OCI-LY3 (cell line): ENCODE measurements around the gene S1PR5.

Experiments used
- H2AFZ ChIP-seq: fragments of 200-600, 300-600 bp; shearing (Covaris generic); 2 replicates; pipeline ENCODE4 v1.6.0; 2014; ENCODE audit warnings: antibody characterized with exemption, low read depth, low read length
- H3K27ac ChIP-seq: fragments of 200-600, 300-600 bp; sonication (generic); 2 replicates; pipeline ENCODE4 v1.5.1; 2014; ENCODE audit warnings: mild to moderate bottlenecking, low read length, moderate library complexity, mixed read lengths
- H3K27me3 ChIP-seq: fragments of 200-600, 300-600 bp; sonication (generic); 2 replicates; pipeline ENCODE4 v1.6.1; 2014; ENCODE audit warnings: low read depth, low read length, mixed read lengths
- H3K36me3 ChIP-seq: fragments of 200-600, 300-600 bp; sonication (generic); replicated peaks from 2 replicates; pipeline ENCODE3; 2014; ENCODE audit warnings: low read depth, low read length, mixed read lengths
- H3K4me1 ChIP-seq: fragments of 300-600, 200-600 bp; sonication (generic); 2 replicates; pipeline ENCODE4 v1.6.1; 2014; ENCODE audit warnings: low read length, mixed read lengths
- H3K4me2 ChIP-seq: fragments of 200-600, 300-600 bp; sonication (generic); 2 replicates; pipeline ENCODE4 v1.6.1; 2014; ENCODE audit warnings: low read length, mixed read lengths
- H3K4me3 ChIP-seq: fragments of 300-600, 200-600 bp; sonication (generic); 2 replicates; pipeline ENCODE4 v1.5.1; 2014; ENCODE audit warnings: antibody characterized with exemption, mild to moderate bottlenecking, low read length, moderate library complexity
- H3K79me2 ChIP-seq: fragments of 300-600, 200-600 bp; shearing (Covaris generic); 2 replicates; pipeline ENCODE4 v1.6.1; 2014; ENCODE audit warnings: mild to moderate bottlenecking, low read length, mixed read lengths
- H3K9ac ChIP-seq: fragments of 300-600, 200-600 bp; shearing (Covaris generic); 2 replicates; pipeline ENCODE4 v1.6.0; 2014; ENCODE audit warnings: mild to moderate bottlenecking, low read length, moderate library complexity
- H3K9me3 ChIP-seq: fragments of 200-600, 300-600 bp; shearing (Covaris generic); 2 replicates; pipeline ENCODE4 v1.6.1; 2014; ENCODE audit warnings: low read length, mixed read lengths; ENCODE audit not compliant: insufficient read depth
- H4K20me1 ChIP-seq: fragments of 200-600, 300-600 bp; sonication (generic); 2 replicates; pipeline ENCODE4 v1.6.1; 2016; ENCODE audit warnings: low read length, mixed read lengths; ENCODE audit not compliant: insufficient read depth
- CTCF ChIP-seq: fragments of 200-600, 300-600 bp; sonication (generic); IDR thresholded peaks from 2 replicates; pipeline ENCODE4 v1.5.1; 2014; ENCODE audit warnings: antibody characterized with exemption, low read length, low read depth
- EZH2phosphoT487 ChIP-seq: fragments of 200-600 bp; shearing (Covaris generic); IDR thresholded peaks from 2 replicates; pipeline ENCODE4 v1.6.1; 2018; ENCODE audit warnings: antibody characterized with exemption, mixed run types, low read depth

Gene S1PR5

GRCh38 chr19:10501971-10502523 lies 15.2 kb downstream of the S1PR5 start:
- H3K9me3 ChIP-seq: no peaks in the 10 kb centered on the region
- peak overlapping the region; percentile 84 for H3K27ac ChIP-seq
- peaks cover 64% of the 10 kb centered on the region for H3K79me2 ChIP-seq
- peak overlapping the region; percentile 97 for H3K9ac ChIP-seq
- H3K4me1 ChIP-seq: peaks cover 12% of the 10 kb centered on the region
- peaks cover 28% of the 10 kb centered on the region for H3K36me3 ChIP-seq
- H3K4me3 ChIP-seq: peak overlapping the region; percentile 85
- peak overlapping the region; percentile 63; the same call in 1 of the 2 replicates for H2AFZ ChIP-seq
- TF ChIP-seq EZH2phosphoT487 (no peak), CTCF (no peak)
- peak overlapping the region; percentile 97 for H3K4me2 ChIP-seq
- H4K20me1 ChIP-seq: peaks cover 9% of the 10 kb centered on the region; the same call in 1 of the 2 replicates
- no peaks in the 10 kb centered on the region for H3K27me3 ChIP-seq

GRCh38 chr19:10500247-10500592 lies 17.0 kb downstream of the S1PR5 start:
- Histone ChIP-seq H3K4me2 (no peak overlapping the region), H3K9me3 (no peaks in the 10 kb centered on the region), H3K27ac (no peak overlapping the region), H3K4me3 (no peak overlapping the region), H3K79me2 (peaks cover 81% of the 10 kb centered on the region), H2AFZ (no peak overlapping the region), H3K27me3 (no peaks in the 10 kb centered on the region), H3K9ac (no peak overlapping the region), H3K36me3 (peaks cover 35% of the 10 kb centered on the region), H4K20me1 (peaks cover 9% of the 10 kb centered on the region; the same call in 1 of the 2 replicates), H3K4me1 (peaks cover 12% of the 10 kb centered on the region)
- TF ChIP-seq EZH2phosphoT487: no peak
- no peak for TF ChIP-seq CTCF

- no peaks in the 10 kb centered on the region for H3K9me3 ChIP-seq
- peaks cover 86% of the 10 kb centered on the region for H3K79me2 ChIP-seq
- H2AFZ ChIP-seq: no peak overlapping the region
- H3K4me1 ChIP-seq: peaks cover 12% of the 10 kb centered on the region
- H3K9ac ChIP-seq: no peak overlapping the region
- peaks cover 9% of the 10 kb centered on the region; the same call in 1 of the 2 replicates for H4K20me1 ChIP-seq
- peaks cover 39% of the 10 kb centered on the region for H3K36me3 ChIP-seq
- H3K4me2 ChIP-seq: no peak overlapping the region
- H3K4me3 ChIP-seq: no peak overlapping the region
- TF ChIP-seq EZH2phosphoT487 (no peak), CTCF (no peak)
- no peak overlapping the region for H3K27ac ChIP-seq
- no peaks in the 10 kb centered on the region for H3K27me3 ChIP-seq
These were observed 17.5 kb downstream of the S1PR5 start for GRCh38 chr19:10499550-10500246.

GRCh38 chr19:10497371-10497770 lies 19.9 kb downstream of the S1PR5 start:
- peaks cover 12% of the 10 kb centered on the region; the same call in 1 of the 2 replicates for H4K20me1 ChIP-seq
- H2AFZ ChIP-seq: no peak overlapping the region
- no peak overlapping the region for H3K27ac ChIP-seq
- no peak overlapping the region for H3K4me3 ChIP-seq
- peaks cover 7% of the 10 kb centered on the region; the same call in 1 of the 2 replicates for H3K4me1 ChIP-seq
- H3K36me3 ChIP-seq: peaks cover 39% of the 10 kb centered on the region
- H3K4me2 ChIP-seq: no peak overlapping the region
- TF ChIP-seq CTCF: no peak
- no peak for TF ChIP-seq EZH2phosphoT487
- no peaks in the 10 kb centered on the region for H3K9me3 ChIP-seq
- peaks cover 84% of the 10 kb centered on the region for H3K79me2 ChIP-seq
- no peak overlapping the region for H3K9ac ChIP-seq
- H3K27me3 ChIP-seq: no peaks in the 10 kb centered on the region
